NCI-H2107 treated with DMSO at 0.1 percent for 48 hours (cell line): Measurements from ENCODE around the gene ABTB2.

ENCODE experiments used
- DNase-seq: peaks from one replicate; lab custom pipeline; 2025; ENCODE audit not compliant: unreplicated experiment; lab: John Stamatoyannopoulos, UW

Gene ABTB2

DNA sequence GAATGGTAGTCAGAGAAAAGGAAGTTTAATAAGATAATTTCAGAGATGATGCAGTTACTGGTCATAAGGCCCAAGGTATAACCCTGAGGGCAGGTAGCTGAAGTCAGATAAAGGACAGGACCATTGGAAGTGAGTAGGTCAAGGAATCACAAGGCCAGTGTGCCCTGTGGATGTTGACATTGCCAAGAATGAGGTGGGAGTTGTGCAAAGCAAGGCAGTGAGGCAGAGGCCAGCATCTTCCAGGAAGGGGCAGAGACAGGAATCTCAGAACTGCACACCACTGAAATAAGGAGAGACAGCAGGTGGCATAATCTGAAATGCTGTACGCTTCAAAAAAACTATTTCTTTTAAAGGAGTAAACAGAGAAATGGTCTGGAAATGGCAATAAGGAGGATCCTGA, 61.4 kb downstream of the ABTB2 start:
- no peak for DNase-seq

DNA sequence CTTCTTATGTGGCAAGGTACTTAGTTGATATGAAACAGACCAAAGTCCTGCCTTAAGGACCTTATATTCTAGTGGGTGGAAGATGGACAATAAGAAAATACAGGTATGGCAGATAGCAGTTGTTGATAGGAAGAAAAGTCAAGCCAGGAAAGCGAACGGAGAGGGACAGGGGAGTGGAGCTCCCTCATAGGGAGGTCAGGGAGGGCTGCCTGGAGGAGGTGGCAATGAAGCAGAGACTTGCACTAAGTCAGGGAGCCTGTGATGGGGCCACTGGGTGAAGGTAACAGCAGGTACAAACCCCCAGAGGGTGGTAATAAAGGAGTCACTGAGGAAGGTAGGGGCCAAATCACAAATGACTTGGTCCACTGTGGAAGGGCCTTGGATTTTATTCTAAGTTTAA, 65.3 kb downstream of the ABTB2 start:
- no peak for DNase-seq

DNA sequence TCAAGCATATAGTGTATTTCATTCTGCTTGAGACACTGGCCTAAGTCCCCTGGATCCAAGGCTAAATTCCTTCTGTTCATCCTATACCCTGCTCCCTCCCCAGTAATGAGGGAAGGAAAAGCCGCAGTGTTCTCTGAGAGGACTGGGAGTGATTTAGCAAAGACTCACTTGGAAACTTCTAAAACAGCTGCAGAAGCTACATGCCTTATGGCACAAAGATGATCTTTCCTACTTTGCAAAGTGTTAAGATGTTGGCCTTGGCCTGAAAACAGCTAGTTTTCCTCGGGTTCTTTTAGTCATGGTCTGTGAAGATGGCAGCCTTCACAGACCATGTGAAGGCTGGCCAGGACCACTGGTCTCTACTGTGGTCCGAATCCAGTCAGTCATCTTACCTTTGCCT, 65.7 kb downstream of the ABTB2 start:
- DNase-seq: no peak

DNA sequence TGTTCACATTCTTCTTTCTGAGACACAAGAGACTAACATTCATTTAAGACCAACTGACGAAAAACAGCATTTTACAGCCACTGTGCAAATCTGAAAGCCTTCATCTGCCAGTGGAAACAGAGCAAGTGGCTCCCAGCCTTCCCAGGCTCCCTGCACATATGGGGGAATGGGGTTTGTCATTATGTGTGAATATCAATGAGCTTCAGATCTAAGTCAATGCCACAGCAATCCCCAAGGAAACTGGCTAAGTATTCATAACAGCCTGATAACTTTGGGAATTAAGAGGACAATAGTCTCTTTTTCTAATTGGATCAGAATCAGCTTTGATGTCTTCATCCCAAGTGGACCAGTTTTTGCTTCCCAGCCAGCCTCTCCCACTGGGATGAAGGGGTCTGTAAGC, 66.9 kb downstream of the ABTB2 start:
- no peak for DNase-seq

DNA sequence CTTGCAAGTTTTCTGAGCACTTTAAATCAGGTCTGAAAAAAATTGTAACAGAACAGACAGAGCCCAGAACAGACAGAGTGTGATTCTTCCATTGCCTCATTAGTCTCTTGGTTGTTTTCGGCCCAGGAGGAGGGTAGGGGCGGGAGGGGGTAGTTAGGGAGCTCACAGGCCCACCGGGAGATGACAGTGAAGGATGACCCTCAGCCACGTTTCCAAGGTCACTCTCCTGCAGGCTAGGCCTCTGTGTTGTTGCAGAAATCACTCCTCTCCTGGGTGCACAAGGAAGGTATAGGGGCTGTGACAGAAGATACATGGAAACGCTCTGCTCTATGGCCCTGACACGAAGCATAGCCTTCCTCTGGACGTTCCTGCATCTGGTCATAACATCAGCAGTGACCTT, 69.3 kb downstream of the ABTB2 start:
- DNase-seq: no peak

DNA sequence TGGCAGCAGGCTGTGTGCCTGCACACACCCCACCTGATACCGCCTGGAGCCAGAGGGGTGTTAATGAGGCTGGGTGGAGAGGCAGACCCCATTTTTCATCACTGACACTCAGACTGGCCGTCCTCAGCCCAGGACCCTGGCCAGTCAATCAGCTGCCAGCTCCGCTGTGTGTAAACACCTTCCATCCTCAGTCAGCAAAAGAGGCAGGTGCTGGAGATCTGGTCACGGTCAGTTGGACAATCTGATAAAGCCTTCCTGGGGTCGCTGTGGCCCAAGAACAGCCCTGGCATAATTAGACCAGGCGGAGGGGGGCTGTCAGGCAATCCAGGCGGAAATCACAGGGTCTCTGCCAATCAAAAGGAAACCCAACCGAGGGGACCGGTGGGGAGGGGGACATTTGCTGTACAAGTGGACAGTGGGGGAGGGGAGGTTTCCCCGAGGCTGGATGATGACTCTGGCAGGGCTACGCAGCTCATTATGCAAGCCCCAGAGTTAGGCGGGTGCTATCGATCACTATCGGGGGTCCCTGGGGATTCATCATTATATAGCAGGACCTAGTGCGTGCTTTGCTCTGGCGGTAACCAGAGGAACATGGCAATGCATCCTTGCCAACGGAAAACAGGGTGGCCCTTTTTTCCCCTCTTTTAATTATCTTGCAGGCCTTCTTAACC, 72.9 kb downstream of the ABTB2 start:
- DNase-seq: no peak

DNA sequence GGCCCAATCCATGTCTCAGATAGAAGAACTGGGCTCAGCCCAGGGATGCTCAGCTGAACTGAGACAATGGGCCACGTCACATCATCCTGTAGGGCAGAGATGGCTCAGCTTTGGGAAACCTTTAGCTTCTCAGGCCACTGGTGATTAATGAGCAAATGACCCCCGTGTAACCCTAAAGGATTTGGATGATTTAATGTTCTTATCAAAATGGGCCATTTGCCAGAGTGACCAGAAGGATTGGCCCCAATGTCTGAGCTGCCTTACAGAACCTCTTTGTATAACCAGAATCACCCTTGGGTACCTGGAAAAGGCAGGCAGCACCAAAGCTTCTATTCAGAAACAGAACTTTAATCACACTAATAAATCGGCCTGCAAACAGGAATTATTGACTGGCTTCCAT, 73.7 kb downstream of the ABTB2 start:
- DNase-seq: no peak

GRCh38 chr11:34280945-34281872, 76.6 kb downstream of the ABTB2 start:
- no peak for DNase-seq

- no peak for DNase-seq
Observed at GRCh38 chr11:34278693-34279297, 79.0 kb downstream of the ABTB2 start.

GRCh38 chr11:34278175-34278574, 79.6 kb downstream of the ABTB2 start:
- DNase-seq: no peak

DNA sequence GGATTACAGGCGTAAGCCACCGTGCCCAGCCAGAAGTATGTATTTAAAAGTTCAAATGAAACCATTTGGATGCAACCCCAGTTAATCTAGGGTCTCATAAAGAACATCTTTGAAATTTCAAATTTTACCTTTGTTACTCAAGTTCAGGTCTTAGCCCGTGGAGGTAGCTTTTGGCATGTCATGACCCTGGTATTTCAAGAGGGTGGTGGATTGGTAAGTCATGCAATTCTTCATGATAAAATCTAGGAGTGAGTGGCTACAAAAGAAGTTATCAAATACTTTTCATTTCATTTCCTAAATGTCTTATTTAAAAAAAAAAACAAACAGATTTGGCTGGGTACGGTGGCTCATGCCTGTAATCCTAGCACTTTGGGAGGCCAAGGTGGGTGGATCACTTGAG, 80.6 kb downstream of the ABTB2 start:
- no peak for DNase-seq

DNA sequence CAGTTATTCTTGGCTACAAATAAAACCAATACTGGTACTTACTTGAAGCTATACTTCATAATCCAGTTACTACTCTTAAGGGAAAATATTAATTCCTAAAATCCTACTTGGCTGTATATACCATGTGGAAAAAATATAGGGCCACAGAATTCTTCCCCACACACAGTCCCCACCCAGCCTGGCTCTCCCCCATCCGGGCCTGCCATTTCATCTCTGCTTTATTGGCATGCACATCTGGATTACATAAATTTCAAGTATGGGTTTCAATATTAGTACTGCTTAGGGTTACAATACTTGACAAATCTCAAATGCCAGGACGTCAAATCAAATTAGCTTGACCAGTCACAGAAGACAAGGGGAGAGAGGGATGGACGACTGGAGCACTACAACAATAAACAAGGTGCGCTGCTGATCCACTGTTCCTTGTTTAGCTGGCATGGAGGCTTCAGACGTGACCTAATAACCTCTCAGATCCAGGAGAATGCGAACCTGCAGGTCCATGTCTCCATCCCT, 81.4 kb downstream of the ABTB2 start:
- no peak for DNase-seq

DNA sequence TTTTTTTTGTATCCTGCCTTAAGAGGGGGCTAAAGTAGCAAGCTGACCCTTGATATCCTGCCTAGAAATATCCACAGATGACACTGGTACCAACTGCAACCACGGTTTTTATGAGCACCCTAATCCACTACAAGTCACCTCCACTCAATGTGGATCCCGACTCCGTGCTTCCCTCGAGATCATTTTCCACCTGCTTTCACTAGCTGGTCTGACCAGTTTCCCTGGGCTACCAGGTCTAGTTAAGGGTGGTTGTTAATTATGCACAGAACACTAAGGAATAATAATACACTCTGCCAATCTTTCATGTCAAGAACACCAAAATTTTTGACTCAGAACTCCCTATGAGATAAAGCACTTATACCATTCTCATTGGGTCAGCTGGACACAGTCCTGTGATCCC, 82.3 kb downstream of the ABTB2 start:
- no peak for DNase-seq

GRCh38 chr11:34274712-34275398, 83.0 kb downstream of the ABTB2 start:
- no peak for DNase-seq

- no peak for DNase-seq
Observed at GRCh38 chr11:34273099-34273498, 84.7 kb downstream of the ABTB2 start.

GRCh38 chr11:34271727-34272126, 86.1 kb downstream of the ABTB2 start:
- DNase-seq: no peak

DNA sequence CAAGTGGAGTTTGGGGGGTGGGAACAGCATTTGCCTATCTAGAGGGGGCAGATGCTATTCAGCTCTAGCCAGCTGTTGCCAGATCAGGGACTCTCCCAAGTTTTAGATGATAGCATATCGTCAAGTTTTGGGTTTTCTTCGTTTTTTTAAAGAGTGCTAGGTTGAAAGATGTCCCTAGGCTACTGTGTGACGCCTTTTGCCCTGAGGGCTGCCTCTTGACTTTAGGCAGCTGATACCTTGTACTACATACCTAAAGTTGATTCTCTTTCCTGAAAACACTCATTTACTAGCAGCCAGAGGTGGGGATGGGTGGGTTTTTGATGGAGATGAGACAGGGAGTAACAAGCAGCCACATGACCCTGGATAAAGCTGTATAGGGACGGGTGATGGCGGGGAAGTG, 87.1 kb downstream of the ABTB2 start:
- no peak for DNase-seq

GRCh38 chr11:34269694-34270245, 88.0 kb downstream of the ABTB2 start:
- no peak for DNase-seq

- DNase-seq: no peak
Observed at GRCh38 chr11:34268906-34269430, 88.8 kb downstream of the ABTB2 start.

DNA sequence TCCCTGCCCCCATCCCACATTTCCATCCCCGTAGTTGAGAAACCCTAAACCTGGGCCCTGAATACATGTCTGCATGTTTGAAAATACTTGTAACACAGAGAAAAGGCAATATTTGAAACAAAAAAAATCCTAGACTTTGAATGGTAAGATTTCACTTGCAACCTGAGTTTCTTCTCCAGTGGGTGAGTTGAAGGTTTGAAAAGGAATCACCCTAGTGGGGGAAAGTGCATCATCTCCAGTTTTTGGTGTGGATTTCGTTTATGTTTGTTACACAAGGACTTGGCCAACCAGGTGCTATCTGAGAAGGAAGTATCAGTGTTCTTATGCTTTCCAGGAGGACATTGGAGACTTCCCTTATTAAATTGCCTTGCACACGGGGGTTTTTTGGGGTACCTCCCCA, 90.4 kb downstream of the ABTB2 start:
- no peak for DNase-seq

DNA sequence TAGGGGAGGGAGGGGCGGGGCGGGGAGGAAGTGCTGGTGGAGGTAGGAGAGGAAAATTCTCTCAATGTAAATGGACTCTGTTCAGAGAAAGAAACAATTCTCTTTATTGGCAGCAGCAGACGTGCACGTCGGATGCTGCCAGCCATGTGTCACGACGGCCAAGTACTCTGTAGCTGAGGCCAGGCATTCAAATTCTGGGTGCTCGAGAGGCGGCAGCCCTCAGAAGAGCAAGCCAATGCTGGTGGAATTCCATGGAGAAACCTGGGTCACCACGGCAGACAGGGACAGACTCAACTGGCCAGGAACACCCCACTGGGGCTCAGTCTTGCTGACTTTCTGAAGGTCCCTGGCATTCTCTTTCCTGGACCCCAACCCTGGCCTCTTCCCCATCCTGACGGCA, 90.8 kb downstream of the ABTB2 start:
- DNase-seq: no peak
